GM20431 (cell line): ENCODE results near the gene WNT7A.

Source experiments
- in situ Hi-C: fragments of 300-500 bp; cut with MseI, MboI; formaldehyde crosslinking; loops from one replicate; pipeline ENCODE4 v1.15.0; 2020; ENCODE audit warnings: low sequenced_read_pairs; ENCODE audit not compliant: unreplicated experiment

Gene WNT7A

DNA sequence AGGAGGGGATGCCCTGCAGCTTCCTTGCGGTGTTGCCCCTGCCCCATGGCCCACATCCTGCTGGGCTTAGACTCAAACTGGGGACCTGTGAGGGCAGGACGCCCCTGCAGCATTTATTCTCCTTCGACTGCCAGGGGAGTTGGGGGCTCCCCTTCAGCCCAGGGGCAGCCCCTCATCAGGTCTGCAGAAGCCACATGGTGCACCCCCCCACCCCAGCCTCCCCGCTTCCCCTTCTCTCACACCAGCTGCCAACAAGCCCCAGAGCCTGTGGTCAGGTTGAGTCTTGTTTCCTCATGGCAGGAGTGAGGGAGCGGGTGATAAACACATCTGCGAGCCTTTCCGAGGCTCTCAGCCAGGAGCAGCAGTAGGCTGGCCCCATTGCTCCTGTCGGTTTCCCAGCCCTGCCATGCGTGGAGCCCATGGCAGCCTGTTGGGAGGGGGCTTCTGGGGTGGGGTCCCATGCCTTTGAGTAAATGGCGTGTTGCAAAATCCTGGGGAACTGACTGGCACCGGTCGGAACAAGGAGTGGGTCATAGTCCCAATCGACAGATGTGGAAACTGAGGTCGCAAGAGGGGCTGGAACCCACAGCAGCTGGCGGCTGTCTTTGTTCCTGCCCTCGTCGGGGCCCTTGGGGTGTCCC, 27.8 kb downstream of the WNT7A start:
- in situ Hi-C loops: no loop called here

DNA sequence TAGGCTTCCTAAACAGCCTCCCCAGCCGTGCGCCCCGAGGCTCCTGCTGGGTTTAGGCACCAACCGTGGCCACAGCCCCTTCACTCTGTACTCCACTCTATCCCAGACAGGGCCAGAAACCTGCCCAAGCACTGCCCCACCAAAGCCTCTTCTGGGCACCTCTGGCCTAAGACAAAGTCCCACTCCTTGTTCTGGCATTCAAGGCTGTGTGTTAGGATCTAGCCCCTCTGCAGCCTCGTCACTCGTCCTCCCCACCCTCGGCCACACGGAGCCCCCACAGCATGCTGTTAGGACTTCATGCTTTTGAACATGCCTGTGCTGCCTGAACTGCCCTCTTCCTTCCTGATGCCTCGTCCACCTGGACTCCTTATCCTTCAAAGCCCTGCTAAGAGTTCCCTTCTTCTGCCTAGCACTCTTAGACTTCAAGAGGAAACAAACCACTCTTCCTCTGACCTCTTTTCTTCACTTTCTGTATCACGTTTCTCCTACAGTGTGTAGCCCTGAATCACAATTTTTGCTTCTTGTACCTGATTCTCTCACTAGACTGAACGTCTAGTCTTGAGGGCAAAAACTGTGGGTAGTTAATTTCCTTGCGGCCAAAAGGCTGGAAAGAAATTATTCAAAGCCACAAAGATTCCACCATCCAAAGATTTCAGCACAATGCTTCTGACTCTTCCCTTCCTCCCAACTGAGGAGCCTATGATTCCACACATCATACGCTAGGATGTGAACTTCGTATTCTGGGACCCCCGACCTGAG, 28.6 kb downstream of the WNT7A start:
- in situ Hi-C loops: no loop called here

DNA sequence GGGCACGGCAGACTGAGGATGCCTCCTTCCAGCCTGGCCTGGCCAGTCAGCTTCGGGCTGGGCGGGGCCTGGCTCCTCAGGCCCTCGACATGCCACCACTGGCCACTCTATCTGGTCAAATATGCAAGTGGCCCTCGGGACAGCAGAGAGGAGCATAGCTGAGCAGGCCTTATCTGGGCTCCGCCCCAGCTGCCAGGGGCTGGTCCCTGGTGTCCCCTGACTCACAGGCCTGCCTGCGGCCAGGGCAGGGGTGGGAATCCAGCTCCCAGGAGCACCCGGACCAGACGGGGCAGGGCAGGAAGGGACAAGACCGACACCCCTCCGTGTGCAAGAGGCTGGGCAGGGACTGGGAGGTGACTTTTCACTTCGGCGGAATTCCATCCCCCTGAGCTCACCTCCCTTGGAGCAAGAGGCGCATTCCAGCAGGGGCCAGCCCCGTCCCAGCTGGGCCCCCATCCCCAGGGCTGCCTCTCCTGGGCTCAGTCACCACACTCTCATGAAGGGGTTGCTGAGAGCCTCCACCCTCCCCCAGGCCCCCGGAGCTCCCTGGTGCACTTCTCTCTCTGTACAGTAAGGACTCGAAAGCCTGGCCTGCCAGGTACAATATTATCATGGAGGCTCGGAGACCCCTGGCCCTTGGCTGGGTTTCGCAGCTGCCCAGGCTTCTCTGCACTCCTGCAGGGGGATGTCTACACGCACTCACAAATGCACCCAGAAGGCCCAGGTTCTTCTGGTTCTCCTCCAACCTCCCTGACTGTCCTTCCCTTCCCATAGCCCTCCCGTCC, 29.5 kb downstream of the WNT7A start:
- in situ Hi-C loops: no loop called here

DNA sequence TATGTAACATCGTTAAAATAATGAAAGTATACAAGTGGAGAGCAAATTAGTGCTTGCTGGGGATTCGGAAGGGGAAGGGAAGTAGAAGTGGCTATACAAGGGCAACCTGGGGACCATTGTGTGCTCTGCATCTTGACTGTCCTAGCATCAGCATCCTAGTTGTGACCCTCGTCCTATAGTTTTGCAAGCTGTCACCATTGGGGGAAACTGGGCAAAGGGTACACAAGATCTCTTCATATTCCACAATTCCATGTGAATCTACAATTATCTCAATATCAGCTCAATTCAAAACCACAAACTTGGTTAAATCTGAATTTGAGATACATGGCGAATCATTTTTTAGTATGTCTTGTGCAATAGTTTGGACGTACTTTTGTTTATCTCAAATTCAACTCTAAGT, 30.9 kb downstream of the WNT7A start:
- in situ Hi-C loops: no loop called here

DNA sequence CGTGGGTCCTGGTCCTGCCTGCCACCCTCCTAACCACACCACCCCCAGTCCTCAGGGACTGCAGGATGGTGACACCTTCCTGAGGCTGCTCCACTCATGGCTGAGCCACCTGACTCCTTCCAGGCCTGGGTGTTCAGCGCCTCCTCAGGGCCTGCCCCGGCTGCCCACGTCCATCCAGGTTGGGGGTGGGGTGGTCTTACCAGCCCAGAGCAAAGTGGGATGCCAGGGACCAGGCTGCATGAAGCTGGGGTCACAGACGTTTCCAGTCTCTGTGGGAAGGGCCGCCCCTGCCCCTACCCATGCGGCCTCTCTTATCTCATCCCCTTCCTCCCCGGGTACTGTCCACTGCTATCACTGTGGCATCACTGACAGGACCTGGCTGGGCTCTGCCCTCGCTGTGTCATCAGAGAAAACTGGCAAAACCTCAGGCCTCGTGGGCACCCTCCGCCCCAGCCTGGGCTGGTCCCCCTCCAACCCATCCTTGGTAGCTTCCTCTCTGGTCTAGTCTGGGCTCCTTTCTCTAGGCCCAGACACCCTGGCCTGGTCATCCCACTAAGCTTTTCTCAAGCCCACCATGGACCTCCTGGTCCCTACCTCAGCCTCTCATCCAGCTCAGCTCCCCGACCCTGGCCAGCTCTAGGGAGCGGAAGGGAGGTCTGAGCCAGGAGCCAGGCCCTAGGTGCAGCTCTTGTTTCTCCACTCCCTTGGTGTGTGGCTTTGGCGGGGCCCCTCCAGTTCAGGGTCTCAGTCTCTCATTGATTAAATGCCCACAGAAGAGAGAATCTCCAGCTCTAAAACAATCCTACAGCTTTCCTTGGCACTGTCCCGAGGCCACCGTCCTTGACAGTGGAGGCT, 32.9 kb downstream of the WNT7A start:
- in situ Hi-C loops: no loop called here

DNA sequence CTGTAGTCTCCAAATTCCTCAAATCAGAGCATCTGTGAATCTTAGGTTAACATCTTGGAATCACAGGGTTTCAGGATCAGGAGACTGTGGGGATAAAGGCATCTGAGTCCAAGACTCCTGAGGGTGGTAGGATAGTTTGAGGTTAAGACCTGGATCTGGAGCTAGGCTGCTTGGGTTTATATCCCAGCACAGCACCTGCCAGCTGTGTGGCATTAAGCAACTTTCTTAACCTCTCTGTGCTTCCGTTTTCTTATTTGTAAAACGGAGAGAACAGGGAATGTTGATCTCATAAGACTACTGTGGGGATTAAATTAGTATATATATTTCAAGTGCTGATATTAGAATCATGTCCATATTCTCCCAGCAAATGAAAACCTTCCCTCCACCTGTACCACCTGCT, 33.6 kb downstream of the WNT7A start:
- in situ Hi-C loops: no loop called here

DNA sequence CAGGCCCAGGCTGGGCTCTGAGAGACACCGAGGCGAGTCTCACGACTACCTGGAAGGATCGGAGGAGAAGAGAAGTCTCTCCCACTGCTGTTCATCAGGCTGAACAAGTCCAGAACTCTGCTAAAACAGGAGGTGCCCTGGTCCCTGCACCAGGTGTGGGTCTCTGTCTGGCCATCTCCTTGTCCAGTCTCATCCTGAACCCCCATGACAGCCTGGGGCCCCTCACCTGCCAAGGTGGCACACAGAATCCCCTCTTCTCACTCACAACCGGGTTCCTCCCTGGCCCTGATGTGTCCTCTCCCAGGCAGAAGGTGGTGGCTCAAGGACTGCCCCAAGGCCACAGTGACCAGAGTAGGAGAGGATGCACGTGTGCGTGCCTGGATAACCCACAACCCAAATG, 34.1 kb downstream of the WNT7A start:
- in situ Hi-C loops: no loop called here

DNA sequence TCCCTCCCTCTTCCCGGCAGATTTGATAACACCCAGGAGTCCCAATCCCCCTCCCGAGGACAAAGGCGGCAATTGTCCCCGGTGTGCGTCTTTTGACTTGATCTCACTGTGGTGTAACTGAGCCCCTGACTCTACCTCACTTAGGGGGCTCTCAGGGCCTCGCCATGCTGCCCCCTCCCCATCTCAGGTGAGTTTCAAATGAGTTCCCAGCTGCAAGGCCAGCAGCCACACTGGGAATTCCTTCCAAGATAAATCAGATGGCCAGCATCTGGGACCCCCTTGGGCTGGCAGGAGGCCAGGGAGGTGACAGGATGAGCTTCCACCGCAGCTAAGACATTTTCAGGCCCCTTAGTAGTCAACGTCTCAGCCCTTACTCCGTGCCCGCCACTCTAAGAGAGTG, 35.0 kb downstream of the WNT7A start:
- in situ Hi-C loops: no loop called here

DNA sequence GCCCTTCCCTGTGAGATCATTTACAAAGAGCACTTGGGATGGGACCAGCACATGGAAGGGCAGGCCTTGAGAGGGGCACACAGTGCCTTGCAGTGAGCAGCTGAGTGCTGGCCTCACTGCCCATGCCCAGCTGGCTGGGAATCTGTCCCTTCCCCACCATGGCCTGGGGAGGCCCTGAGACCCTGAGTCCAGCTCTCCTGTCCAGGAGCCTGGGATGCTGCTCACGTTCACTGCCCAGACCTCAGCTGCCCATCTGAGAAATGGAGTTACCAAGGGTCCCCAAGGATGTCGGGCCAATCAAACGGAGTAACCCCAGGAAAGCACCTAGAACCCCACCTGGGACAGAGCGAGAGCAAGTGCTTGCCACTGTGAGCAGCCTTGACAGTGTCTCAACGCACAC, 35.6 kb downstream of the WNT7A start:
- in situ Hi-C loops: no loop called here

DNA sequence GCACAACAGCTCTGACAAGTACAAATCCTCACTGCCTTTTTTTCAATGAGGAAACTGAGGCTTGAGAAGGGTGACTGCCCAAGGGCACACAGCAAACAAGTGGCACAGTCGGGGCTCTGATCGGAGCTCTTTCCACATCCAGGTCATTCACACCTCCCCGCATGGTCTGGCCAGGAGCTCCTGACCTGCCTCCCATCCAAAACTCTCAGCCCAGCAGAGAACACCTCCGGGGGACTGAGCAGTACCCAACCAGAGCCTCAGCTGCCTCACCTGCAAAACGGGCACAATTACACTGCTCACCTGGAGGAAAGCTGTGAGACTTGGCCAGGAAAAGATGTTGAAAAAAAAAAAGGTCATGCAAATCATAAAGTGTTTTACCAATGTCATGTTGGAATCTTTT, 36.5 kb downstream of the WNT7A start:
- in situ Hi-C loops: no loop called here

DNA sequence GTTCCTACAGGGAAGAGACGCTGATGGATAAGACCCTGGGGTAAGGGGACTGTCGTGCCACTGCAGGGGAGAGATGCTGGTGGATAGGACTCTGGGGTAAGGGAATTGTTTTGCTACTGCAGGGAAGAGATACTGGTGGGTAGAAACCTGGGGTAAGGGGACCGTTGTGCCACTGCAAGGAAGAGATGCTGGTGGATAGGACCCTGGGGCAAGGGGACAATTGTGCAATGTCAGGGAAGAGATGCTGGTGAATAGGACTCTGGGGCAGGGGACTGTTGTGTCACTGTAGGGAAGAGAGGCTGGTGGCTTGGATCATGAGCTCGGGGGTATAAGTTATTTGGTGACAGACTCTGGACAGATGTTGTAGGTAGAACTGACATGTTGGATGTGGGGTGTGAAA, 37.6 kb downstream of the WNT7A start:
- in situ Hi-C loops: no loop called here

DNA sequence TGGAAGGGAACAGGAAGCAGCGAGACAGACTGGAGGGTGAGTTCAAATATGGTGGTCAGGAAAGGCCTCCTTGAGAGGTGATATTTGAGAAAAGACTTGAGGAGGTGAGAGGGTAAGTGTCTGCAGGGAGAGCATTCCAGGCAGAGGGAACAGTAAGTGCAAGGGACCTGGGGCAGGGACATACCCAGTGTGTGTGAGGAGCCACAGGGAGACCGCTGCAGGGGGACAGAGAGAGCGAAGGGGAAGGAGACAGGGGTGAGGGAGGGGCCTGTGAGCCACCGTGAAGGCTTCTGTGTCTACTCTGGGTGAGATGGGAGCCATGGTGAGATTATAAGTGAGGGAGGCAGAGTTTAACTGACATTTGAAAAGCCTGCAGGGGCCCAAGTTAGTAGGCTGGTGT, 38.0 kb downstream of the WNT7A start:
- in situ Hi-C loops: no loop called here

DNA sequence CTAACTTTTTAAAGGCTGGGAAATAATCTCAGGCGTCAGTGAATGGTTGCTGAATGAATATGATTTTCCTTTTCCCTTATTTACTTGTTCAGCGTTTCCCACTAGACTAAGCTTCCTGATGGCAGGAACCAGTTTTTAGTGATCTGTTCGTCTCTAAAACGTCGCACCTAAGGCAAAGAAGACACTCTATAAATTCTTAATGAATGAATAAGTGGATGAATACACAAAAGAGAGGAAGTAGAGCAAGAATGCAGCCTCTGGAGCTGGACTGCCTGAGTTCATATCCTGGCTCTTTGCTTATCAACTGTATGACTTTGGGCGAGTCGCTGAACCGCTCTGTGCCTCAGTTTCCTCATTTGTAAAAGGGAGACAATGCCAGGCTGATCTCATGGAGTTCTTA, 38.7 kb downstream of the WNT7A start:
- in situ Hi-C loops: no loop called here

DNA sequence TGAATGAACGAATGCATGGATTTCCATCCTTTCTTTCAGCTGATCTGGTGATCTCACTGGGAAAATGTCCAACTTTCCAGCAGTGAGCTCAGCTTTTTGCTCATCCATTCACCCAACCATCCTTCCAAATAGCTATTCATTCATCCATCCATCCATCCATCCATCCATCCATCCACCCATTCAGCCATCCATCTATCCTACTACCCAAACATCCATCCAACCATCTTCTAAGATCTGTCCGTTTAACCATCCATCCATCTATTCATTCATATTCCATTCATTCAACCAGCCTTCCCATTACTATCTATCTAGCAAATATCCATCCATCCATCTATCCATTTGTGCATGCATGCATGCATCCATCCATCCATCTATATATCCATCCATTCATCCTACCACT, 39.4 kb downstream of the WNT7A start:
- in situ Hi-C loops: no loop called here

DNA sequence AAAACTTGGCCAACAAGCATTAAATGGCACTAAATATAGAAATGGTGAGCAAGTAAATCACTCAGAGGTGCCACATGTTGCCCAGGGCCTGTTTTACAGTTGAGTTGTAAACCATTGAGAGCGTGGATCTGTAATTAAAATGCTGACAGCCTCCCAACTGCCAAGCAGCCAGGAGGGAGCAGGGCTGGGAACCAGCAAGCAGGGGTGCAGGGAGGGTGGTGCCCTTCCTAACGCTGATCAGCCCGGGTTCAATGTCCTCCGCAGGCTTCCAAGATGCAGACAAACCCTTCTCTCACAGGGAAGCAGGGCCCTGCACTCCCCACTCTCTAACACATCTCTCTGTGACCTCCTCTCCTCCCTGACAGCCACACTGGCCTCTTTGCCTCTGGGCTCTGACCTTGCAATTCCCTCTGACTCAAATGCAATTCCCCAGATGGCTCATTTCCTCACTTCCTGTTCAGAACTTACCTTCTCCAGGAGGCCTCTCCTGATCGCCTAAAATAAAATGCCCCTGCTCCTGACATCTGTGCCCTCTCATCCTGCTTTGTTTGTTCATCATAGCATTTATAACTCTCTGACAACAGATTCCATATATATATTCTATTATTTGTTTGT, 40.0 kb downstream of the WNT7A start:
- in situ Hi-C loops: no loop called here

DNA sequence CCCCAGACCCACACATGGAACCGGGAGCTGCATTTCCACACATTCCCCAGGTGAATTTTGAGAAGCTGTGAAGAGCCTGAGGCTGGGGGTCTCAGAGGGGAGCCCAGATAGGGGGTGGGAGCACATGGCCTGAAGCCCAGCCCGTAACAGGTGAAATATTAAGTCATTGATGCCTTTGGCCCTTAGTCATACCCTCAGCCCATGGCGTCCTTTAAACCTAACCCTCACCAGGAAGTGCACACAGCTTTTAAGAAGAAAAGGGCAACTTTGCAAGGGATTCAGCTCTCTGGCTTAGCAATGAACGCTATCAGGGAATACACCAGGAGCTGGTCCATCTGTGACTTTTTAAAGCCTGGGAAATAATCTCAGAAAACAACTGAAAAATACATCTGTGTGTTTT, 40.6 kb downstream of the WNT7A start:
- in situ Hi-C loops: no loop called here

DNA sequence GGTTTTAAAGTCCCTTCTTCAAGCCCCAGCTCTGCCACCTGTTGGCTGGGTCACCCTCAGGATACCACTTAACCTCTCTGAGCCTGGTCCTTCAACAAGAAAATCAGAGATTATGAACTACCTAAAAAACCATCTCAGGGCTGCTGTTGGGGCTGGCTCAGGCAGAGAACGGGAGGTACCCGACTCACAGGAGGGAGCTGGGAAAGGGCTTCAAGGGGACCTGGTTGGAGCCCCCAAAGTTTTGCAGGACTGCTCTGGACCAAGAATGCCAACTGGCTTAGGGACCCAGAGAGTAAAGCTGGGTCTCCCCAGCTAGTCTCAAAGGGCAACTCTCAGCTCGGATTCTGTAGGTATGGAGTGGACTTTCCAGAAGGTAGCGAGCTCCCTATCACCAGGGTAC, 41.5 kb downstream of the WNT7A start:
- in situ Hi-C loops: no loop called here

DNA sequence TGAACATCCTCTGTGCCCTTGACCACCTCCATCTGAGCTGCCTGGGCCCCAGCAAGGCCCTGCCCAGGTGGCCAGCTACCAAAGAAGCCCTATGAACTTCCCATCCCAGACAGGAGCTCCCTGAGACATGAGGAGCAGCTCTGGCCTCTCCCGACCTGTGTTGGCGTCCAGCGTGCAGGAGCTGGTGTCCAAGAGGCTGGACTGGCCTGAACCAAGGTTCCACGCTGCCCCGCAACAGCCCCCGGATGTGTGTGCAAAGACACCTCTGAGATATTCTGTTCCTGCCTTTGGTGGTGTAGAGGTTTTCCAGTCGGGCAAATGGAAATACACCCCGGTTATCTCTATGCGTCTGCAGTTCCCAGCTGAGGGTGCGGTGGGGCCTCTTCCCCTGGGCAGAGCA, 42.1 kb downstream of the WNT7A start:
- in situ Hi-C loops: no loop called here

DNA sequence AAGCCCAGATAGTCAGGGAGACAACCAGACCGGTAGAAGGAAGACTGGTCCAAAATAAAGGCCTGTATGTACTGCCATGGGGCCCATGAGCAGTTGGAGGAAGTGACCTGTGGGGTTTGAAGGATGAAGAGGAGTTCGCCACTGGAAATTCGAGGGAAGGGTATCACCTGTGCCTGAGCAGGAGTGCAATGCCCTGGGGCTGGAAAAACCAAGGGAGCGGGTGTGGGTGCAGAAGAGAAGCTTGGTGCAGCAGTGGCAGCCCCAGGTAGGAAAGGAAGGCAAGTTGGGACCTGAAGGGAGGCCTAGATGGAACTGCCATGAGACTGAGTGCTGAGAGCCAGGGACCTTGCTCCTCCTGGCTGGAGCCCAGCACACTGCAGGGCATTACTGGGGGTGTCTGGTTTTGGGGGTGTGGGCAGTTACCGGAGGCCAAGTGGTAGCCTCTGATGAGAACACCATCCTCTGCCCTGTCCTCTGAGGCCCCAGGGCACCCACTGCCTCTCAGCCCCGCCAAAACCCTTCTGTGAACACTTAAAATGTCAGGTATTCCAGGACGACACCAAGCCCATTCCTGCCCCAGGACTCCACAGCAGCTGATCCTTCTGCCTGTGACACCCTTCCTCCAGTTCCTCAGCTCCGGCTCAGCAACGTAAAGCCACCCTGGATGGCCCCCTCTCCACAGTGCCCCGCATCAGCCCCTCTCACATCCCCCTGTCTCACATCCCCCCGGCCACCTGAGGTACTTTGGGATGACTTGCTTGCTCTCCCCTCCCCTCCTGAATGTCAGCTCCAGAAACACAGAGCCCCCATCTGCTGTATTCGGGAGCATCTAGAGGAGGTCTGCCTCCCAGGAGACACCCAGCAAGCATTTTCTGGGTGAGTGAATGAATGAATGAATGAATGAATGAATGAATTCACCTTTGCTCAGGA, 42.9 kb downstream of the WNT7A start:
- in situ Hi-C loops: no loop called here
